T-helper 2 cell treated with Interferon-gamma antibody and Interleukin-4, amounts not matched to agents 100 ng/mL and 5 ng/mL, for 36 hours (primary cell): Measurements from ENCODE around the gene TPSB2. TPM values are rescaled to one million over a fixed set of nuclear protein-coding genes. Genes with fewer than 3 reads are reported as not detected.

Experiments
- intact Hi-C: fragments of 100-400 bp; cut with micrococcal nuclease; formaldehyde crosslinking; loops from one replicate; pipeline ENCODE4 v1.15.1; 2023
- total RNA-seq: library from RNA; stranded (reverse); gene quantifications from 2 replicates; pipeline ENCODE4 v1.2.3, GENCODE V29; 2022

The TPSB2 gene
- total RNA-seq, 1 donor from 2014 or later: not detected

DNA sequence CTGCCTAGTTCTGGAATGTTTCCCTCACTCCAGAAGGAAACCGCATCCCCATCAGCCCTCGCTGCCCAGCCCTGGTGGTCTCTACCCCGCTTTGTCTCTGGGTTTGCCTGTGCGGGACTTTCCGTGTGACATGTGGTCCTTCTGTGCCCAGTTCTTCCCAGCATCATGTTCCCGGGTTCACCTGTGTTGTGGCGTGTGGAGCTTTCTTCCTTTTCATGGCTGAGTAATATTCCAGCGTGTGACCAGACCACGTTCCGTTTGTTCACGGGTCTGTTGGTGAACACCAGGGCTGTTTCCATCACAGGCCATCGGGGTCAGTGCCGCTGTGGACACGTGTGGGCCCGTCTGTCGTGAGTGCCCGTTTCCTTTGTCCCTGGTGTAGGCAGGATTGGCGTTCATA lies 45.0 kb downstream of the TPSB2 start:
- intact Hi-C loops: no loop called here

DNA sequence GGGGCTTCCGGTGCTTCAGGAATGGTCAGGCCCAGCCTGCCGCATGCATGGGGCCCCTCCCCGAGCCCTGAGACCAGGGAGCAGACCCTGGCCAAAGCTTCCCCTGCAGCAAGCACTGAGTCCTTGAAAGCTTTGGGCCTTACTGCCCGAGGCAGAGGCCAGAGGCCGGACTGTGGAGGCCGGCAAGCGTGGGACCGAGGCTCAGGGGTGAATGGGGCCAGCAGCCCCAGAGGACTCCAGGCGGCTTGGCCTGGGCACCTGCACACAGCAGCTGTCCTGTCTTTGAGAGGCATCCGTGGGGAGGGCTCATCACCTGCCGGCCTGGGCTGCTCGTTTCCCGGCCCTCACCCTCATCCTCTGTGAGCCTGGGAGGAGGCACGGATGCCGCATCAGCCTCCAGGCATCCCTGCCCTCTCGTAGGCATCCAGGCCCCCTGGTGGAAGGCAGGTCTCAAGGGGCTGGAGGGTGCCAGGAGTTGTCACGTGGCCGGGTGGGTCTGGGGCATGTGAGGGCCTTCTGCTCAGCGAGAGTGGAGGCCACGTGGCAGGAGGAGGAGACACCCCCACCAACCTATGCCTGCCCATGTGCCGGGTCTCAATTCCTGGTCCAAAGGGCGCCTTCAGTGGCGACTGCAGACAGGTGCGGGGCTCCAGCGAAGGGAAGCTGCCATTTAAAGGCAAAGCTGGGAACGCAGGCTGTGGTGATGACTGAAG lies 45.7 kb downstream of the TPSB2 start:
- intact Hi-C loops: no loop called here

DNA sequence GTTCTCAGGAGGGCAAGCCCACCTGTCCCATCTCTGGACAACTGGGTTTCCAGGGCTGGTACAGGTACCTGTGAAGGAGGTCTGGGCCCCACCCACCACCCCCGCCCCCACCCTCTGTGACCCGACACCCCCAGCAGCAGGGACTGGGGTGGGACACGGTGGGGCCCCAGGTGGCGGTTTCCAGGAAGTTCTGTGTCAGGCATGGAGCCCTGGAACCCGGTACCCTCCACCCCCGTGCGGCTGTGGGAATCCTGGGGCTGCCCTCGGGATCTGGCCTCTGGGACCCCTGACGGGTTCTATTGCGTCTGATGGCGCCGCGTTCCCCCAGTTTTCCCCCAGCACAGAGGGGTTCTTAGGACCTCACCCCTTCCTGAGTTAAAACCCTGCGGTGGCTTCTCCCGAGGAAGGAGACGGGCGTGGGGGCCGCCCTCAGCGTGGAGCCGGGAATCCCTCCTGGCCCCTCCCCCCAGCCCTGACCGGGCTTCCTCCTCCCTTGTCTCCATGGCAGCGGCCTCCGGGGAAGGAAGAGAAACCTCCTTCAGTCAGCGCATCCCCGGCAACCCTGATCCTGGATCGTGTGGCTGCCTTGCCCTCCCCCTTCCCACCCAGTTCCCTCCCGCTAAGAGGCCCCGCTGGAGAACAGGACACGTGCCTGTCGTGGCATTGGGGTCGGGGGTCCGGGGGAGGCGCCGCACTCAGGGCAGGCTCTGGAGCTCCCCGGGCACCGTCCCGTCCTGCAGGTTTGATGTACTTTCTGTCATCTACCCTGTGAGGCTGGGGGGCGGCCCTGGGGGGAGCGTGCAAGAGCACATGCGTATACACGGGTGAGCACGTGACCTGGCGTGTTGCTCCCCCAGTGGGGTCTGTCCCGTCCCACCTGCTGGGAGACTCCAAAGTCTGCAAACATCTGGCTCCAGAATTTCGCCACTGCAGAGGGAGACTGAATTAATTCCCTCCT lies 46.8 kb downstream of the TPSB2 start:
- intact Hi-C loops: no loop called here

GRCh38 chr16:1182316-1182671 lies 47.7 kb downstream of the TPSB2 start:
- intact Hi-C loops: no loop called here

DNA sequence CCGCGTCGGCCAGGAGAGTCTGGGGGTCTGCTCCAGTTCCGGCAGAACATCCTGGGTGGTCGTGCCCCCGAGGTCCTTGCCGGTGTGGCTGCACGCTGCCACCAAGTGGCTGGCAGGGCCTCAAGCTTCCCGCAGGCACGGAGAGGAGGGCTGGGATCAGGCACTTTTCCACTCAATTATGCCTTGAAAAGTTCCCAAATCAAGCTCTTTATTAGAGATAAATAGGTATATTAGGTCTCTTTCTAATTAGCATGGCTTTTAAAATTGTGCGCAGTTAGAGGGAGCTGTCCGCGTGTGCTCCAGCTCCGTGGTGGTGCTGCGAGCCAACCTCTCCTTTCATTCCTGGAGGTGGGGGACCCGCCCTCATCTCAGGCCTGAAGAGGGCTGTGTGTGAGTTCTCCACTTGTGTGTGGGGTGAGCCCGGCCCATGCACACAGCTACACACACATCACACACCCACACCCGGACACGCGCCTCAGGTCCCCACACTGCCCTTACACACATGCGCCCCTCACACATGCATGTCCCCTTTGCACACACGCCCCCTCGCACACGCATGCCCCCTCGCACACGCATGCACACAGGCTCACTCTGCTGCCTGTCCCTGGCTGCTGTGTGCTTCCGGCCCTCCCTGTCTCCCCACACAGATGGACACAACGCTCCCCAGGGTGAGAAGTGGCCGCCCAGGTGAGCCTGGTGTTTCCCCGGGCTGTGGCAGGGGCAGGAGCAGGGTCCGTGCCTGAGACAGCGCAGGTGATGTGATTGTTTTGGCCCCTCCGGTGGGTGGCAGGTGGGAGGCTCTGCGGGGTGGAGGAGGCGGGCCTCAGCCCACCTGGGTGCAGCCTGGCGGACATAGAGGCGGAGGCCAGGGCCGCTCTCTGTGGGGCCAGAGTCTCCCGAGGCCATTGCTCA lies 48.3 kb downstream of the TPSB2 start:
- intact Hi-C loops: no loop called here

- intact Hi-C loops: no loop called here
Measured at GRCh38 chr16:1180549-1181403, 49.2 kb downstream of the TPSB2 start.

Other genes with a start within 250 kb of the TPSB2 start
- 0.11 TPM in 1 of 2 replicates, not detected in the other for gene SOX8, start 248.4 kb downstream of the TPSB2 start, total RNA-seq
- not detected in 2 replicates for gene SSTR5, start 157.4 kb downstream of the TPSB2 start, total RNA-seq
- not detected in 2 replicates for gene C1QTNF8, start 133.9 kb downstream of the TPSB2 start, total RNA-seq
- gene CACNA1H, start 77.1 kb downstream of the TPSB2 start, total RNA-seq: 0.32 and 0.66 TPM in 2 replicates
- gene TPSG1, start 4.9 kb downstream of the TPSB2 start, total RNA-seq: not detected in 2 replicates
- gene TPSAB1, start 10.5 kb upstream of the TPSB2 start, total RNA-seq: not detected in 2 replicates
- not detected in 2 replicates for gene TPSD1, start 25.9 kb upstream of the TPSB2 start, total RNA-seq
- gene UBE2I, start 79.5 kb upstream of the TPSB2 start, total RNA-seq: 210 and 217 TPM in 2 replicates
- gene BAIAP3, start 103.5 kb upstream of the TPSB2 start, total RNA-seq: 0.18 and 0.66 TPM in 2 replicates
- gene TSR3, start 121.7 kb upstream of the TPSB2 start, total RNA-seq: 43.3 and 44.4 TPM in 2 replicates
- 26.0 and 34.6 TPM in 2 replicates for gene GNPTG, start 121.7 kb upstream of the TPSB2 start, total RNA-seq
- 31.2 and 31.7 TPM in 2 replicates for gene UNKL, start 184.5 kb upstream of the TPSB2 start, total RNA-seq
- 14.8 and 16.4 TPM in 2 replicates for gene UQCC4, start 190.6 kb upstream of the TPSB2 start, total RNA-seq
- not detected in 2 replicates for gene PERCC1, start 200.9 kb upstream of the TPSB2 start, total RNA-seq
- gene CCDC154, start 214.4 kb upstream of the TPSB2 start, total RNA-seq: 1.4 and 2.2 TPM in 2 replicates
- 51.9 and 53.9 TPM in 2 replicates for gene CLCN7, start 244.8 kb upstream of the TPSB2 start, total RNA-seq